ENCODE results near the gene RCOR3. TPM values are rescaled to one million over a fixed set of nuclear protein-coding genes. Genes with fewer than 3 reads are reported as not detected.

RCOR3 gene
- total and polyA plus RNA-seq, 10 of the 15 experiments (the other 5 are each of a cell fraction or from before 2014, with no cell fraction given), result 8.0 to 55.0 (median 25.1) TPM

DNA sequence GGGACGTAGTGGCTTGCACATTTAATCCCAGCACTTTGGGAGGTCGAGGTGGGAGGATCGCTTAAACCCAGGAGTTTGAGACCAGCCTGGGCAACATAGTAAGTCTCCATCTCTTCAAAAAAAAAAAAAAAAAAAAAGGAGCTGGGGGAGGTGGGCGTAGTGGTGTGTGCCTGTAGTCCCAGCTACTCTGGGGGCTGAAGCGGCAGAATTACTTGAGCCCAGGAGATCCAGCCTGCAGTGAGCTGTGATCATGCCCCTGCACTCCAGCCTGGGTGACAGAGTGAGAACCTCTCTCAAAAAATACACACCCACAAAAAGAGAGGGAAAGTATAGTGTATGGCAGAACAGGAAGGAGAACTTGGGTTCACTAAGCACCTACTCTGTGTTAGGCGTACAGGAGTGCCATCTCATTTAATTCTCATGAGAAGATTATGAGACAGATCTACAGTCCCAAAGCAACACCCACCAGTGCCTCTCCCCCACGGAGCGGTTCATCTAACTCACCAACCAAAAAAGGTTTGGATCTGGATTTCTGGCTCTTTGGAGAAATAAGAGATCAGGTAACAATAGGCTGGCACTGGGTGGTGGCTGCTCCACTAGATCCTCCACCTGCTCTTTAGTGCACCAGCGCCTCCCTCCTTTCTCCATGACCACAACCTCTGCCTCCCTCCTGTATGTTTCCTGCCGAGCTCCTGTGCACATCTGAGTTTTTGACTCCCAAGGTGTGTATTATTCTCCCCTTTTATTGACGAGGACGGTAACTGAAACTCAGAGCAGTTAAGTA, 66.0 kb downstream of the RCOR3 start:
- Histone ChIP-seq H3K27ac (ENCODE audit: control insufficient read depth, insufficient read depth) (no peak overlapping the region), H2AFZ (ENCODE audit: control insufficient read depth, low read depth, low read length) (no peak overlapping the region), H4K20me1 (ENCODE audit: control insufficient read depth, insufficient read depth) (no peaks in the 10 kb centered on the region), H3K9me3 (replicated peaks; ENCODE audit: control insufficient read depth, insufficient read depth, low read length) (no peaks in the 10 kb centered on the region), H3K4me2 (ENCODE audit: control insufficient read depth, insufficient read depth) (no peak overlapping the region), H3K36me3 (ENCODE audit: control insufficient read depth in 2 of 2, insufficient read depth in 2 of 2, low read length in 1 of 2) (0 out of 4 replicates have a peak, but pooled peaks cover 0 to 4% of the 10 kb centered on the region in 2 experiments), H3K4me3 (no peak overlapping the region), H3K27me3 (replicated peaks in 1 of 2; ENCODE audit: control insufficient read depth in 2 of 2, insufficient read depth in 2 of 2, low read length in 1 of 2) (no peaks in the 10 kb centered on the region), H3K4me1 (ENCODE audit: control insufficient read depth, insufficient read depth, low read length) (peaks cover 30% of the 10 kb centered on the region), H3K9ac (ENCODE audit: control insufficient read depth, insufficient read depth, low read length) (no peak overlapping the region), H3K79me2 (ENCODE audit: control insufficient read depth, insufficient read depth, low read length) (peaks cover 43% of the 10 kb centered on the region)
- no peak for DNase-seq (ENCODE audit: low read depth, low spot score)
- FAIRE-seq, result no peak
- intact Hi-C loops (cut with micrococcal nuclease; ENCODE audit: unreplicated experiment), result loop anchor here (5.0 kb wide), 1 partner anchor 252 kb away; the partner anchor contains the start of gene SLC30A1
- POLR2A ChIA-PET, result interaction anchor here (0.5 to 1.2 kb wide), 4 partner anchors 40 to 1090 kb away, joined by 3 to 5 read pairs (median 4); no protein-coding TSS in a partner anchor
- SMC1A ChIA-PET (ENCODE audit: uncharacterized antibody, unreplicated experiment), result interaction anchor here (1.0 to 1.9 kb wide), 4 partner anchors 31 to 188 kb away, joined by 3 to 12 read pairs (median 4); no protein-coding TSS in a partner anchor
- in situ Hi-C loops (cut with MboI), result loop anchor here (5.0 to 10.0 kb wide), 3 partner anchors 147 to 327 kb away; no protein-coding TSS in a partner anchor
- RAD21 ChIA-PET (ENCODE audit: unreplicated experiment), result interaction anchor here (0.7 to 2.0 kb wide), 4 partner anchors 93 to 1098 kb away, joined by 3 to 5 read pairs (median 4); no protein-coding TSS in a partner anchor
- CTCF ChIA-PET, result interaction anchor here (0.6 to 11.0 kb wide), 12 partner anchors 10 to 328 kb away, joined by 3 to 99 read pairs (median 8); no protein-coding TSS in a partner anchor
- BruUV-seq (replicated peaks), result no TSS peak
- TF ChIP-seq, protein P1, sequence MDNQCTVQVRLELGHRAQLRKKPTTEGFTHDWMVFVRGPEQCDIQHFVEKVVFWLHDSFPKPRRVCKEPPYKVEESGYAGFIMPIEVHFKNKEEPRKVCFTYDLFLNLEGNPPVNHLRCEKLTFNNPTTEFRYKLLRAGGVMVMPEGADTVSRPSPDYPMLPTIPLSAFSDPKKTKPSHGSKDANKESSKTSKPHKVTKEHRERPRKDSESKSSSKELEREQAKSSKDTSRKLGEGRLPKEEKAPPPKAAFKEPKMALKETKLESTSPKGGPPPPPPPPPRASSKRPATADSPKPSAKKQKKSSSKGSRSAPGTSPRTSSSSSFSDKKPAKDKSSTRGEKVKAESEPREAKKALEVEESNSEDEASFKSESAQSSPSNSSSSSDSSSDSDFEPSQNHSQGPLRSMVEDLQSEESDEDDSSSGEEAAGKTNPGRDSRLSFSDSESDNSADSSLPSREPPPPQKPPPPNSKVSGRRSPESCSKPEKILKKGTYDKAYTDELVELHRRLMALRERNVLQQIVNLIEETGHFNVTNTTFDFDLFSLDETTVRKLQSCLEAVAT (IDR thresholded peaks at IDR 0.05), result no peak
- TF ChIP-seq, protein P2, sequence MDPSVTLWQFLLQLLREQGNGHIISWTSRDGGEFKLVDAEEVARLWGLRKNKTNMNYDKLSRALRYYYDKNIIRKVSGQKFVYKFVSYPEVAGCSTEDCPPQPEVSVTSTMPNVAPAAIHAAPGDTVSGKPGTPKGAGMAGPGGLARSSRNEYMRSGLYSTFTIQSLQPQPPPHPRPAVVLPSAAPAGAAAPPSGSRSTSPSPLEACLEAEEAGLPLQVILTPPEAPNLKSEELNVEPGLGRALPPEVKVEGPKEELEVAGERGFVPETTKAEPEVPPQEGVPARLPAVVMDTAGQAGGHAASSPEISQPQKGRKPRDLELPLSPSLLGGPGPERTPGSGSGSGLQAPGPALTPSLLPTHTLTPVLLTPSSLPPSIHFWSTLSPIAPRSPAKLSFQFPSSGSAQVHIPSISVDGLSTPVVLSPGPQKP (IDR thresholded peaks at IDR 0.05; ENCODE audit: low read depth, low read length), result no peak
- TF ChIP-seq FOXM1 (IDR thresholded peaks at IDR 0.05; ENCODE audit: low read depth, low read length) (no peak), HDGF (IDR thresholded peaks at IDR 0.05) (no peak), ZNF24 (IDR thresholded peaks at IDR 0.05) (no peak), HDAC2 (IDR thresholded peaks at IDR 0.05) (no peak), CHD4 (IDR thresholded peaks at IDR 0.05) (no peak)
- TF ChIP-seq, protein P3, sequence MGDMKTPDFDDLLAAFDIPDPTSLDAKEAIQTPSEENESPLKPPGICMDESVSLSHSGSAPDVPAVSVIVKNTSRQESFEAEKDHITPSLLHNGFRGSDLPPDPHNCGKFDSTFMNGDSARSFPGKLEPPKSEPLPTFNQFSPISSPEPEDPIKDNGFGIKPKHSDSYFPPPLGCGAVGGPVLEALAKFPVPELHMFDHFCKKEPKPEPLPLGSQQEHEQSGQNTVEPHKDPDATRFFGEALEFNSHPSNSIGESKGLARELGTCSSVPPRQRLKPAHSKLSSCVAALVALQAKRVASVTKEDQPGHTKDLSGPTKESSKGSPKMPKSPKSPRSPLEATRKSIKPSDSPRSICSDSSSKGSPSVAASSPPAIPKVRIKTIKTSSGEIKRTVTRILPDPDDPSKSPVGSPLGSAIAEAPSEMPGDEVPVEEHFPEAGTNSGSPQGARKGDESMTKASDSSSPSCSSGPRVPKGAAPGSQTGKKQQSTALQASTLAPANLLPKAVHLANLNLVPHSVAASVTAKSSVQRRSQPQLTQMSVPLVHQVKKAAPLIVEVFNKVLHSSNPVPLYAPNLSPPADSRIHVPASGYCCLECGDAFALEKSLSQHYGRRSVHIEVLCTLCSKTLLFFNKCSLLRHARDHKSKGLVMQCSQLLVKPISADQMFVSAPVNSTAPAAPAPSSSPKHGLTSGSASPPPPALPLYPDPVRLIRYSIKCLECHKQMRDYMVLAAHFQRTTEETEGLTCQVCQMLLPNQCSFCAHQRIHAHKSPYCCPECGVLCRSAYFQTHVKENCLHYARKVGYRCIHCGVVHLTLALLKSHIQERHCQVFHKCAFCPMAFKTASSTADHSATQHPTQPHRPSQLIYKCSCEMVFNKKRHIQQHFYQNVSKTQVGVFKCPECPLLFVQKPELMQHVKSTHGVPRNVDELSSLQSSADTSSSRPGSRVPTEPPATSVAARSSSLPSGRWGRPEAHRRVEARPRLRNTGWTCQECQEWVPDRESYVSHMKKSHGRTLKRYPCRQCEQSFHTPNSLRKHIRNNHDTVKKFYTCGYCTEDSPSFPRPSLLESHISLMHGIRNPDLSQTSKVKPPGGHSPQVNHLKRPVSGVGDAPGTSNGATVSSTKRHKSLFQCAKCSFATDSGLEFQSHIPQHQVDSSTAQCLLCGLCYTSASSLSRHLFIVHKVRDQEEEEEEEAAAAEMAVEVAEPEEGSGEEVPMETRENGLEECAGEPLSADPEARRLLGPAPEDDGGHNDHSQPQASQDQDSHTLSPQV (IDR thresholded peaks at IDR 0.05), result no peak
- no peak for ATAC-seq
- 88% methylated on average over 12 of the region's 12 CpGs for WGBS (ENCODE audit: insufficient coverage, insufficient replicate concordance, low lambda C conversion rate, missing lambda C conversion rate)

Data from GM12878 (cell line).